SKM-1 (cell line): ENCODE results near the gene C19orf85.

ENCODE experiments used
- DNase-seq: peaks from one replicate; lab custom pipeline; 2025; ENCODE audit not compliant: unreplicated experiment; lab: John Stamatoyannopoulos, UW

The C19orf85 gene

GRCh38 chr19:55478364-55478763 is 13.8 kb upstream of the C19orf85 start:
- DNase-seq = no peak

GRCh38 chr19:55477905-55478304 is 13.4 kb upstream of the C19orf85 start:
- DNase-seq = no peak

- DNase-seq = peak; percentile 46
These were observed 11.7 kb upstream of the C19orf85 start, which contains the start of gene ZNF628 for GRCh38 chr19:55476100-55476775. ZNF628 (plus strand) TSS chr19:55476617; CDS start chr19:55479911, 3,294 bp downstream.

- no peak for DNase-seq
These were observed 10.0 kb upstream of the C19orf85 start for GRCh38 chr19:55474269-55475265.

- no peak for DNase-seq
These were observed 8.9 kb upstream of the C19orf85 start for GRCh38 chr19:55473225-55474012.

- no peak for DNase-seq
These were observed 7.9 kb upstream of the C19orf85 start for GRCh38 chr19:55472463-55472862.

GRCh38 chr19:55471266-55471665 is 6.7 kb upstream of the C19orf85 start:
- DNase-seq = no peak

- DNase-seq = no peak
These were observed 3.5 kb upstream of the C19orf85 start for GRCh38 chr19:55468054-55468393.

- no peak for DNase-seq
These were observed 2.9 kb upstream of the C19orf85 start for GRCh38 chr19:55467236-55468053.

GRCh38 chr19:55466241-55466614 is 1.7 kb upstream of the C19orf85 start:
- DNase-seq = no peak

GRCh38 chr19:55465460-55466240 is 1.1 kb upstream of the C19orf85 start:
- no peak for DNase-seq

GRCh38 chr19:55464039-55464661 is 401 bp downstream of the C19orf85 start:
- no peak for DNase-seq

- no peak for DNase-seq
These were observed 944 bp downstream of the C19orf85 start for GRCh38 chr19:55463583-55464031.

GRCh38 chr19:55462722-55463121 is 1.8 kb downstream of the C19orf85 start:
- no peak for DNase-seq

GRCh38 chr19:55461974-55462626 is 2.5 kb downstream of the C19orf85 start:
- DNase-seq = no peak

- DNase-seq = peak; percentile 83
These were observed 3.1 kb downstream of the C19orf85 start, which contains the start of gene ISOC2 for GRCh38 chr19:55461259-55461973. ISOC2 (minus strand) TSS chr19:55461642; CDS start chr19:55456486, 5,156 bp downstream.

- no peak for DNase-seq
These were observed 3.8 kb downstream of the C19orf85 start for GRCh38 chr19:55460670-55461258.
